Fibroblast of the conjunctiva (primary cell): ENCODE measurements around the gene ANXA3.
"Not testable (repeated sequence)": the region's sequence is repeated elsewhere in the genome, so short reads cannot be mapped to it uniquely, and the experiment has no call there.

Source experiments
- DNase-seq: peaks from one replicate; pipeline ENCODE4 v3.0.0-alpha.2; 2010; ENCODE audit warnings: low read depth

ANXA3 gene, protein sequence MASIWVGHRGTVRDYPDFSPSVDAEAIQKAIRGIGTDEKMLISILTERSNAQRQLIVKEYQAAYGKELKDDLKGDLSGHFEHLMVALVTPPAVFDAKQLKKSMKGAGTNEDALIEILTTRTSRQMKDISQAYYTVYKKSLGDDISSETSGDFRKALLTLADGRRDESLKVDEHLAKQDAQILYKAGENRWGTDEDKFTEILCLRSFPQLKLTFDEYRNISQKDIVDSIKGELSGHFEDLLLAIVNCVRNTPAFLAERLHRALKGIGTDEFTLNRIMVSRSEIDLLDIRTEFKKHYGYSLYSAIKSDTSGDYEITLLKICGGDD

DNA sequence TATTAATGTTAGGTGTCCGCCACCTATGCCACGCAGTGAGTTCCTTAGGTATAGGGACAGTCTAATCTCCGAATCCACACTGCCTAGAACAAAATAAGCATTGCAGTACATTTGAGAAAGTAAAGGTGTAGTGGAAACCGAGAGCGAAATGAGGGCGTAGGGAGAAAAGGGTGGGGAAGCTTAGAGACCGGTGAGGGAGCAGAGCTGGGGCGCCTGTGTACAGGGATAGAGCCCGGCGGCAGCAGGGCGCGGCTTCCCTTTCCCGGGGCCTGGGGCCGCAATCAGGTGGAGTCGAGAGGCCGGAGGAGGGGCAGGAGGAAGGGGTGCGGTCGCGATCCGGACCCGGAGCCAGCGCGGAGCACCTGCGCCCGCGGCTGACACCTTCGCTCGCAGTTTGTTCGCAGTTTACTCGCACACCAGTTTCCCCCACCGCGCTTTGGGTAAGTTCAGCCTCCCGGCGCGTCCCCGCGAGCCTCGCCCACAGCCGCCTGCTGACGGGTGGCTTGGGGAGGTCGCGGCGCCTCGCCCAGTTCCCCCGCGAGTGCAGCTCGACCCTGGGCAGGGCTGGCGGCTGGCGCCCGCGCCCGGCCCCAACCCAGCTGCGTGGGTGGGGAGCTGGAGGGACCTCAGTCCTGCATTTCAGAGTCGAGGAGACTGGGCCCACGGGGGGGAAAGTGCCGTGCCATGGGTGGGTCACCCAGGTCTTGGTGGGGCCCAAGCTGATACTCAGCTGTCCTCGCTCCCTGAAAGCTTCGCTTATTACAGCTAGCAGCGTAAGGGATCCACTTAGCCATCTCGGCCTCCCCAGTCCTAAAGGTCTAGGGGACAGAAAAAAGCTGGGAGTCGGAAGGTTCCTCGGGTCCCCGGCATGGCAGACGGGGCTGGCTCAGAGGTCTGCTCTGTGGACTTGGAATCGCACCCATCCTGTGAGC is at the start of gene ANXA3:
TSS of gene ANXA3 (plus strand) at position 351 of the 932 bp plus-strand sequence. CDS start 2,704 bp downstream, outside the sequence.
- DNase-seq = no peak

DNA sequence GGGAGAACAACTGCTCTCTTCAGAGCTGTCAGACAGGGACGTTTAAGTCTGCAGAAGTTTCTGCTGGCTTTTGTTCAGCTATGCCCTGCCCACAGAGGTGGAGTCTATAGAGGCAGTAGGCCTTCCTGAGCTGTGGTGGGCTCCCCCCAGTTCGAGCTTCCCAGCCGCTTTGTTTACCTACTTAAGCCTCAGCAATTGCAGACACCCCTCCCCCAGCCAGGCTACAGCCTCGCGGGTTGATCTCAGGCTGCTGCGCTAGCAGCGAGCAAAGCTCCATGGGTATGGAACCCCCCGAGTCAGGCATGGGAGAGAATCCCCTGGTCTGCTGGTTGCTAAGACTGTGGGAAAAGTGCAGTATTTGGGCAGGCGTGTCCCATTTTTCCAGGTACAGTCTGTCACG is 45.3 kb upstream of the ANXA3 start:
- not testable (repeated sequence) for DNase-seq

DNA sequence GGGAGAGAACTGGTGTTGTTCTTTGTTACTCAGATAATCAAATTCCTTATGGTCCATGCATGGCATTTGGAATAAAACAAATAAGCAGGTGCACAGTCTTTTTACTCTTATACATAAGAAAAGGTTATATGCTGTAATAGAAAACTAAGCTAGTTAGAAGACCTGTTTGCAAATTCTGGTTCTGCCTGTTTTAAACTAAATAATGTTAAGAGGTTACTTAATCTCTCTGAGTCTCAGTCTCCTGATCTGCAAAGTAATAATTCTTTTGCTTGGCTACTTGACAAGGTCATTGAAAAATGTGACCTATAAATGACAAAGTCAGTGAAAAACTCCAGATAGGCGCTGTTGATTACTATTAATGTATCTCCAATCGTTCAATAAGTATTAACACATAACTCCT is 42.5 kb upstream of the ANXA3 start:
- DNase-seq = no peak

DNA sequence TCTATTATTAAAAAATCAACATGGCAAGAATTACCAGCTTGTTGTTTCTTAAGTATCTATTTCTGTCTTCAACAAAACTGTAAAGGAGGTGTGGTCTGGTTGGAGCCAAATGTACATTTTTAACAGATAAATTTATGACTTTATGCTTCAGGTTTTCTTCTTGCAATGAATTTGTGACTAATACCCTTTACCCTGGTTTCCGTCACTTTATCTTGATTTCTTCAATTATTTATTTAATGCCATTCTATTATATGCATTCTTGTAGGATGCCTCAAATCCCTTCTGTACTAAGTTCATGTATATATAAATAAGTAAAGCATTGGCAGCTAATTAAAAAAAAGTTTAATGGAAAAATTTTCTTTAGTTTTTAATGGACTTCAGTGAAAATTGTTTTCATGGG is 41.5 kb upstream of the ANXA3 start:
- DNase-seq = no peak

DNA sequence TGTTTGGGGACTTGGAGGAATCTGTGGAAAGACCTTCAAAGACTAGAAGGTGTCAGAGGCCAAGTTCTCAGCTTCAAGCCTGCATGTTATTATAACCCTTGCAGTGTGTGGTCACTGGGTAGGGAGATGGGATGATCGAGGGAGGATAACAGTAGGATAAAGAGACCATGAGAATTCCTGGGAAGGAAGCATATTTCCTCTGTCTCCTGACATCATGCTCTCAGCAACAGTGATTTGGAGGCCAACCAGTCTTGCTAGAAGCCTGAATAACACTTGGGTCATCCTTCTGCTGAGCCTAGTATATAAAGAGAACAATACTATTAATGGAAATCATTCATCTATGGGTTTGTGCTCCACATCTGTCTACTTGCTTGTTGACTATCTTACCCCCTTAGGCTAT is 40.9 kb upstream of the ANXA3 start:
- DNase-seq = no peak

DNA sequence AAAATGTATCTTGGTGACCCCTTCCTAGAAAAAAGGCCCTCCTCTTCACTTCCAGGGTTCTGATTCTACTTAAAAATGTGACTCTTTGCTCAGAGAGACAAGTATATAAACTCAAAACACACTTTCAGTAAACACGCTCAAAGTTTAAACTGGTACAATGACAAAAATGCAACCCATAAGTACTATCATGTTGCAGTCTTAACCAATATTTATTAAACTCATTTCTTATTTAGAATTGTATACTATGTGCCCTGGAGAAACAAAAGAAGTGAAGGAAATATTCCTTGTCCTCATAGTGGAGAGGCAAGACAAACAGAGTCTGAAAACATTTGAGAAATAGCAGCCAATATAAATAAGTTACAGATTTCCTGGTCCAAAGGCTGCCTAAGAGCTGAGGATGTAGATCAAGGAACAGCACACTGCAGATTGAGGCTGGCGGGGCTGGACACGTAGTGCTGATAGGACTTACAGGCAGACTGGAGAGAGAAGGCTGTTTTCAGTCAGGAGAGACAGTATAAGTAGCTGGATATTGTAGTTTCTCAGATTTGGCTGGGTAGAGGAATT is 39.1 kb upstream of the ANXA3 start:
- peak; percentile 38 for DNase-seq

DNA sequence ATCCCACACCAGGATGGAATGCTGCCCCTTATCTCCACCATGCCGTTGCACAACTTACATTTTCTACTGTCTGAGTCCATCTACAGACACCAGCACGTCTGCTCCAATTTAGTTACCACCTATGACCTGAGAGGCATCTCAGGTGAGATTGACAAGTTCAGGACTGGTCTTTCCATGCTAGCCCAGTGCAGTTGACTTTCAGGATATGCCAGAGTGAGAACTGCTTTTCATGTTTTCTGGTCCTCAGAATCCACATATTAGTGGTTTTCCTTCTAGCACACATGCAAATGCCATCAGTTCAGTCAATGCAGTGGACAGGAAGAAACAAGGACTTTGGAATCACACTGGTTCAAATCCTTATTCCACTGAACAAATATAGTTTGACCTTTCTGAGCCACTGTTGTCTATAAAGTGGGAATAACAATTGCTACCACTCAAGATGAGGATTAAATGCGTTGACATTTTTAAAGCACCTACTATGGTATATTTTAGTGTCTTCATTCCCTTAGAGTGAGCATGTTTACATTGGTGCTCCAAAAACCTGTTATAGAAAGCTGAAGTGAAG is 38.1 kb upstream of the ANXA3 start:
- no peak for DNase-seq

DNA sequence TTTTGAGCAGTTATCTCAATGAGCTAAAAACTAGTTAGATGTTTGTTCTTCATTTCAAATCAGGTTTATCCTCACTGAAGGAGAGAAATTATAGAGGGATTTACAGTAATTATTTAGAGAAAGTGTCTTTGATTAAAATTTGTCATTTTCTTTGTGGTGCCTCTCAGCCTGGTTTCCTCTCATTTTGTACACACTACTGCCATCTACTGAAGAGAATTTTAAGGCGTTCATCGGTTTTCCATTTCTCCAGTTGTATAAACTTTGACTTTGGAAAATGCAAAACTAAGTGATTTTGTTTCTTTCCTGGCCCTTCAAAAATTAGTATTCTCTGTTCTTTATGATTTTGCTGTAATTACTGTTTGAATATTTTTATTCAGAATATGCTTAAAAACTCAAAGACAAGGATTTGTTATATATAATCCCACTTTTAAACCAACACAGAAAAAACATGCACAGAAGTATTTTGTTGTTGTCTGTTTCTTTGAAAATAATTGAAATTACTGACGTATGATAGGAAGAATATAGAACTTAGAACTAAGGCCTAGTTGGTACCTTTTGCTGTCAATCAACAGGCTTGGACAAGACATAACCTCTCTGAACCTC is 34.4 kb upstream of the ANXA3 start:
- no peak for DNase-seq

DNA sequence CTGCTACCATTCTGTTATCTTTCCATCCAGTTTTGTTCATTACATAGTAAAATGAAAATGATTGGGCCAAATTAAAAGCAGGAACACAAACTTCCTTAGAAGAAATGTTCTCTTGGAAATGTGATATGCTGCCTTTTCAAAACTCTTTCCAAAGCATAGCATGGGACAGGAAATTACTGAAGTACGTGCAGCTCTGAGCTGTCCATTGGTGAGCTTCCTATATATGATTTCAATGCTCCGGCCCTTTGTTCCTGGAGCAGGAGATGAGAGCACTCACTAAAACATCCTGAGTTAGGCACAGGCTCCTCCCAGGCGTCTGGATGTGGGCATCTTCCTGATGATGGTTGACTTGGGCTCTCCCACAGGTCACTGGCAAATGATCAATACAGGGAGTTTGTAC is 33.0 kb upstream of the ANXA3 start:
- DNase-seq = no peak

DNA sequence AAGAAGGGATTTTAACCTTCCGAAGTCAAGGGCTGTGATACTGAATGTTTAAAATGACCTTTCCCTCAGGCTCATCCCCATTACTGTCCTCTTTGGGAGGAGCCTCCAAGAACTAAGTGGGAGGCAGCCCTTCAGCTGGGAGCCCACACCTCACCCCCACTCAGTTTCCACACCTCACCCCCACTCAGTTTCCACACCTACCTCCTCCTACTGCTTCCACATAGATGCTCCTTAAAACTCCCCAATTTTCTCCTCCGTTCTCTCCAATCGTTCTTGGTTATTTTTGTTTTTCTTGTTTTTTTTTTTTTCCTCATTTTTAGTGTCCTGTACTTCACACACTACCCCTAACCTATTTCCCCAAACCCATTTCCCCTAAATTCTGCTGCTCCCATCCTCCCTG is 31.6 kb upstream of the ANXA3 start:
- DNase-seq = no peak

DNA sequence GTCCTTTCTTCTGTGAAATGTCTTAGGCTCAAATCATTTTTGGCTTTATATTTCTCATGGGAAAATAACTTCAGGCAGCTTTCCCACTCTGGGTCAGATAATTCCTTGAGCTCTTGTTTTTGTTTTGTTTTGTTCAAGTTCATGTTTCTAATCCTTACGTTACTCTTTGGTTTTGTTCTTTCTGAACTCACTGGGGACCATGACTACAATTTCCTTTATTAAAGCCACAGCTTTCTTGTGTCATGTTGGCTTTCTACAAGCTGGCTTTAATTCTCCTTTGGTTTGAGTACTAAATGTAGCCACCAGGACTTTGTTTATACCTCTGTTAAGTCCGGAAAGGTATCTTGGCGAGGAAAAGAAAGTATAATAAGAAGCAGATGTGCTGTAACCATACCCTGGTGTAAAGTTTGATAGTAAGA is 30.8 kb upstream of the ANXA3 start:
- peak; percentile 85 for DNase-seq

DNA sequence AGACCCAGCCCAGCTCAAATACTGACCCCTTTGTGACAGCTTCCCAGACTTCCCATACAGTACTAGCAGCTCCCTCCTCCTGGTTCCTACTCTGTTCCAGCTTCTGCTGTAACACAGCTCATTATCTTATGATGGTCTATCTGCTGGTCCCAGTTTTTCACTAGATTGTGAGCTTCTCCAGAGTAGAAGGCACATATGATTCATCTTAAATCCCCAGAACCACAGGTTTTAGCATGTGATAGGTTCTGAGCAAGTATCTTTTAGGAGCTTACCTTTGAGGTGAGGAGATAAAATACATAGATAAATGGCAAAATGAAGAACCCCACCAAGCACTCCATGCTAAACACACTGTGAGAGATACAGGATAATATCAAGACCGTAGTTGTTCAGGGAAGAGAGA is 27.6 kb upstream of the ANXA3 start:
- DNase-seq = no peak

DNA sequence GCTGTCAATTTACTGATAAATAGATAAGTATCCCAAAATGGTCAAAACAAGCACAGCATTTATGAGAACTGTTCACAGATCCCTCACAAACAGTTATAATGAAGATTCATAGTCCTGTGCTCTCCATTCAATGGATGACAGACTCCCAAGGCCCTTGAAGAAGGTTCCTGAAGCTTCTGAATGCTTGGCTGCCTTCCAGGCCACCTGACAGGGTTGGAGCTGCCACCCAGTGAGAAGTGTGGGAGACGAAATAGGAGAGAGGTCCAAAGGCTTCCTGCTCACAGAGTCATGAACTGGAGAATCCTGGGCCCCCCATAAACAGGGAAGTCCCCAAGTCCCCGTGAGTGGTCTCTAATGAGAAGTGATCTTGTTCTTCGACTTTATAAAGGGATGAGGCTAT is 26.0 kb upstream of the ANXA3 start:
- DNase-seq = no peak

DNA sequence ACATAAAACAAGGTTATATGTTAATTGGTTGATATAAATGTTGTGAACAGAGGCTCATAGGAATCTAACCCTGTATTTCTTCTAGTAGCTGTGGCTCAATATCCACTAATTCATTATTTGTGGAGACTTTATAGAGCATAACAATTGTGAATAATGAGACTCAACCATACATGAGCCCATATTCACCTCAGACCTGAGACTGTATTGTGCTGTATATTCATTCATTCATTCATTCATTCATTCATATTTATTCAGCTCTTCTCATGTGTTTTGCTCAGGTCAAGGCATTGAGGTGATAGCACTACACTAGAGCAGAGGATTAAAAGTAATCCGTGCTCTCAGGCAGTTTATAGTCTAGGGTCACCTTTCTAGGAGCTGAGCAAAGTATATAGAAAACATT is 24.5 kb upstream of the ANXA3 start:
- no peak for DNase-seq

DNA sequence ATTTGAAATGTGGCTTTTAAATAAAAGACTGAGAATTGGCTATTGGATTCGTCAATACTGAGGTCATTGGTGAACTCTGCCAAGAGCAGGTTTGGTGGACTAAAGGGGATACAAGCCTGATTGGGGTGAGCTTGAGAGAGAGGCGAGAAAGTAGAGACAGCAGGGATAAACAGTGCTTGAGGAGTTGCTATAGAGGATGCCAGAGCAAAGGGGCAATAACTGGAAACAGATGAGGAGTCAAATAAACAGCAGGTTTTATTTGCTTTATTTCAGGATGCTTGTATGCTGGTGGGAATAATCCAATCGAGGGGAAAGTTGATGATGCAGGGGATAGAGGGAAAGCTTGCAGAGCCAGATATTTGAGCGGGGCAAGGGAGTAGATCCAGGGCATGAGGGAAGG is 24.0 kb upstream of the ANXA3 start:
- no peak for DNase-seq

DNA sequence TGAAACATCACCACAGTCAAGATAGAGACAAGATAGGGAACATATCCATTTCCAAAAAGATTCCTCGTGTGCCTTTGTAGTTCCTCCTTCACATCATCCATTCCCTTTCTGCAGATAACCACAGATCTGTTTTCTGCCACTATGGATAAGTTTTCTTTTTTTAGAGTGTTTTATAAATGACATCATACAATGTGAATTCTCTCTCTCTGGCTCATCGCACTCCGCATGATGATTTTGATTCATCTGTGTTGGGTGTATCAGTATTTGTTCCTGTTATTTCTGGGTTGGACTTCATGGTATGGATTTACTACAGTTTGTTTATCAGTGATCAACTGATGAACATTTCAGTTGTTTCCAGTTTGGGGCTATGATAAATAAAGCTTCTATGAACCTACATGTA is 23.2 kb upstream of the ANXA3 start:
- DNase-seq = no peak

DNA sequence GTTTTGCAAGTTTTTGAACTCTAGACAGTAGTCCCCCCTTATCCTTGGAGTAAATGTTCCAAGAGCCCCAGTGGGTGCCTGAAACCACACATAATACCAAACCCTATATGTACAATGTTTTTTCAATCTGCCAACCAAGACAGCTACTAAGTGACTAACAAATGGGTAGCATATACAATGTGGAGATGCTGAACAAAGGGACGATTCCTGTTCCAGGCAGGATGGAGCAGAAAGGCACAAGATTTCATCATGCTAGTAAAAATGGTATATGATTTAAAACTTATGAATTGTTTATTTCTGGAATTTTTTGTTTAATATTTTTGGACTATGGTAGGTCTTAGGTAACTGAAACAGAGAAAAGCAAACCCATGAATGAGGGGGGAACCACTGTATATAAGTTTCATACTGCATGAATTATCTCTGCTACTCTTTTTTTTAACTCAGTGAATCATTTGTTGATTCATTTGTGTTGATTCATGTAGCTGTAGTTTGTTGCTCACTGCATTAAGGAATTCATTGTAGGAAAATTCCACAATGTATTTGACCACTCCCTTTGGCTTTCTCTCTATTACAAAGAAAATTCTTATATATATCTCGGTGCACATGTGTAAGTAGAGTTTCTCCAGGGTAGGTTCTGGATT is 21.9 kb upstream of the ANXA3 start:
- no peak for DNase-seq

DNA sequence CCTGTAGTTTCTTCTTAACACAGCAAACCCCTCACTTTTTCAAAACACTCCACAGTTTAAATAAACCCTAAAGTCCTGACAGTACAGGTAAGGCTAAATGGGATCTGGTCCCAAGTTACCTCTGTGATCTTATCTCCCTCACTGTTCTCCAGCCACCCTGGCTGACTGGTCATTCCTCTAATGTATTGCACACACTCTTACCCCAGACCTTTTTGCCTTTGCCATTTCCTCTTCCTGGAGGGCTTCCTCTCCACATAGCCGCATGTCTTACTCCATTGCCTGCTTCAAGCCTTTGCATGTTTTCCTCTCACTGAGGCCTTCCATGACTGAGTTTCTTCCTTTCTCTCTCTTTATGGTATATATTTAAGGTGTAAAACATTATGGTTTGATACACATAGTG is 19.5 kb upstream of the ANXA3 start:
- no peak for DNase-seq

DNA sequence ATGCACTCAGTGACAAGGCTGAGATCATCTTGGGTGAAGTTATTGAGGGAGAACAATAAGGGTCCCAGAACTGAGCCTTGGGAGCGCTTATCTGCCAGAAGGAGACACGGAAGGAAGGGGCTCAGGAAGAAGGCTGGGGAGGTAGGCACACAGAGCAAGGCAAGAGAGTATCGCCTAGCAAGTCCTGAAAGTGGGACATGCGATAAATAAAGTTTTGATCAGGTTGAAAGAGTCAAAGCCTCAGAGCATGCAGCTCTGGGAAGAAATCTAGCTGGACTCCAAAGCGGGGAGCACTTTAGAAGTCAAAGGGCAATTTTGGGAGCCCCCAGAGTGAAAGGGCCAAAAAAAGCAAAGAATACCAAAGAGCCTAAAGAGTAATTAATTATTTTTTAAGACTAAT is 17.7 kb upstream of the ANXA3 start:
- no peak for DNase-seq

DNA sequence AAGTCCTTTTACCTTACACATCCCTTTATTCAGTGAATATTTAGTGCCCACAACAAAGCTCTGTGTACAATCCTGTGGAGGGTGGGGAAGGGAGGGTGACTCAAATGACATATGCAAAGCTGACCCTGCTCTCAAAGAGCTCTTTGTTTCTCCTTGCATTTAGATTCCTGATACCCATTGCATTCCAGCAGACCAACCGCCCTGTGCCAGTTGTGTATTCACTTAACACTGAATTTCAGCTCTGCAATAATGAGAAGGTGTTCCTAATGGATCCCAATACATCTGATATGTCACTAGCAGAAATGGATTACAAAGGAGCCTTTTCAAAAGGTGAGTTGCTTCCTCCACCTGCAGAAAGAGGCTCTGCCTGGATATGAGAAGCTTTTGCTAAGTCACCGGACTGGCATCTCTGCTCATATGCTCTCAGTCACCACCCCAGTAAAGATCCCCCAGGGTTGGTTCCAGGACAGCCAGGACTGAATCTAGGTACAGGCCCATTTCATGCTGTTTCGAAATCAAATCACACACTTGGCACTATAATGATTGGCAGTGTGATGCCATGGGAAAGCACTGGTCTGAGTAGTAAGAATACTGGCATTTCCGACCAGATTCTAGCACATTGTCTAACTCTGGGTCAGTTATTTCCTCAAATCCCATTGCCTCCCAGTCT is 17.1 kb upstream of the ANXA3 start:
- DNase-seq = no peak

DNA sequence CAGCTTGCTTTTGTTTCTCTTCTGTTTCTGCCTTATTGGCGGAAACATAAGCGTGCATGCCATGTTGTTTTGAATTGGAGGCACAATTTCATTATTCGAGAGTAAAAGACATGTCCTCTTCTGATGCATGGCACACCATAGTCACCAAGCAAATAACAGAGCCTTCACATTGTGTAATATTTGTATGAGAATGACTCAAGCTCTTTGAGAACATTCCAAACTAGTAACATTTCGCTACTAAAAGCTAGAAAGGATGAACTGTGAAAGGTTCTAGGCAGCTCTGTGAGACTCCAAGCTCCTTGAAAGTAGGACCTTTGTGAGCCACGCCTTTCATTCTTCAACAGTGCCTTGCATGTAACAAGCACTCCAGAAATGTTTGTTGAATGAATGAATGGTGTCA is 9.2 kb upstream of the ANXA3 start:
- DNase-seq = no peak
